Left lung (tissue), 10 donors: ENCODE data around the gene KCNK18. TPM values are rescaled to one million over a fixed set of nuclear protein-coding genes. Genes with fewer than 3 reads are reported as not detected.

Experiments used
- ATAC-seq: fragments of 200-7000 bp; cut with Tn5 transposase; one replicate; pipeline ENCODE4 v1.9.1; 2020; ENCODE audit warnings: moderate library complexity
- DNase-seq, 4 donors: peaks; one replicate each; pipeline ENCODE4 v3.0.0-alpha.2; 2013 to 2020
- H3K27ac ChIP-seq, 2 donors: fragments of 200-600 bp; sonication (generic) in 1 of 2; one replicate each; pipeline versions ENCODE4 v1.5.0 to v1.8.0; 2020 to 2021
- H3K27me3 ChIP-seq, 2 donors: fragments of 200-600 bp; sonication (generic) in 1 of 2; one replicate each; pipeline versions ENCODE4 v1.5.0 to v1.8.0; 2020 to 2021
- H3K36me3 ChIP-seq, 2 donors: fragments of 200-600 bp; sonication (generic) in 1 of 2; one replicate each; pipeline versions ENCODE4 v1.5.0 to v1.8.0; 2020 to 2021
- H3K4me1 ChIP-seq, 2 donors: fragments of 200-600 bp; one replicate each; pipeline ENCODE4 v1.8.0; 2021
- H3K4me3 ChIP-seq, 2 donors: fragments of 200-600 bp; sonication (generic) in 1 of 2; one replicate each; pipeline versions ENCODE4 v1.5.0 to v1.8.0; 2020 to 2021; ENCODE audit warnings: mild to moderate bottlenecking in 1 of 2
- H3K9me3 ChIP-seq, 2 donors: fragments of 200-600 bp; sonication (generic) in 1 of 2; one replicate each; pipeline versions ENCODE4 v1.5.0 to v1.8.0; 2020 to 2021
- intact Hi-C, 2 donors: fragments of 100-400 bp; cut with DNase I; formaldehyde crosslinking; loops; one replicate each; pipeline versions ENCODE4 v1.11.2 to v1.14.2; 2022
- polyA plus RNA-seq, 6 donors: library from polyadenylated mRNA; unstranded; fragments of 120-200 nt; gene quantifications; one replicate each; pipeline ENCODE4 v1.2.1, GENCODE V29; 2013; ENCODE audit not compliant: insufficient read length in 6 of 6
- total RNA-seq, 2 donors: library from RNA; stranded (reverse); fragmentation: NEBNext Ultra II Directional; extraction: Animal tissue kit (Norgen Biotek cat#: 25700); gene quantifications; one replicate each; pipeline ENCODE4 v1.2.1, GENCODE V29; 2021
- TF ChIP-seq, protein P1 (sequence below), 2 donors: fragments of 200-600 bp; sonication (generic) in 1 of 2; IDR thresholded peaks; one replicate each; pipeline versions ENCODE4 v1.5.0 to v1.8.0; 2021; ENCODE audit warnings: antibody characterized with exemption in 2 of 2
- donor health status: DM: no; HTN: yes; CAD: no.
- donor health status: DM: no; HTN: no; CAD: no.

Gene KCNK18
- total and polyA plus RNA-seq, 8 donors: not detected

DNA sequence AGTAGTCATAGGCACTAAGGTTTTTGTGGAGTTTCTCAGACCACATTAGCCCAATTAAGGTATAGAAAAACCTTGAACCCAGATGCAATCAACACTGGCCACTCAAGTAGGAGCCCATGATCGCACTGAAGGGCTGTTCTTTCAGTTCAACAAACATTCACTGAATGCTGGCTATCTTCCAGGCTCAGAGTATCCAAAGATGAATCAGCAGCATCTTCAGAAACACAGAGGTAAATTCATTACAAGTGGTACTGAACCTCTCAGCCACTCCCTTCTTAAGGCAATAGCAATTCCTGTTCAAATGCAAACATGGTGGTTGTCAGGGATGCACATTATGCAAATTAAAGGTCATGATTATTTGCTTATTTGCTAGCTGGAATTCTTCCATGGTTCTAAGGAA, 17.1 kb downstream of the KCNK18 start:
- no peak overlapping the region for H3K27ac ChIP-seq
- DNase-seq: no peak
- TF ChIP-seq, protein P1, sequence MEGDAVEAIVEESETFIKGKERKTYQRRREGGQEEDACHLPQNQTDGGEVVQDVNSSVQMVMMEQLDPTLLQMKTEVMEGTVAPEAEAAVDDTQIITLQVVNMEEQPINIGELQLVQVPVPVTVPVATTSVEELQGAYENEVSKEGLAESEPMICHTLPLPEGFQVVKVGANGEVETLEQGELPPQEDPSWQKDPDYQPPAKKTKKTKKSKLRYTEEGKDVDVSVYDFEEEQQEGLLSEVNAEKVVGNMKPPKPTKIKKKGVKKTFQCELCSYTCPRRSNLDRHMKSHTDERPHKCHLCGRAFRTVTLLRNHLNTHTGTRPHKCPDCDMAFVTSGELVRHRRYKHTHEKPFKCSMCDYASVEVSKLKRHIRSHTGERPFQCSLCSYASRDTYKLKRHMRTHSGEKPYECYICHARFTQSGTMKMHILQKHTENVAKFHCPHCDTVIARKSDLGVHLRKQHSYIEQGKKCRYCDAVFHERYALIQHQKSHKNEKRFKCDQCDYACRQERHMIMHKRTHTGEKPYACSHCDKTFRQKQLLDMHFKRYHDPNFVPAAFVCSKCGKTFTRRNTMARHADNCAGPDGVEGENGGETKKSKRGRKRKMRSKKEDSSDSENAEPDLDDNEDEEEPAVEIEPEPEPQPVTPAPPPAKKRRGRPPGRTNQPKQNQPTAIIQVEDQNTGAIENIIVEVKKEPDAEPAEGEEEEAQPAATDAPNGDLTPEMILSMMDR (IDR thresholded peaks at IDR 0.05): no peak
- H3K4me1 ChIP-seq: peaks cover 10 to 20% of the 10 kb centered on the region in 2 donors
- intact Hi-C loops: no loop called here
- H3K36me3 ChIP-seq: no peaks in the 10 kb centered on the region
- H3K9me3 ChIP-seq: peaks cover 0 to 16% of the 10 kb centered on the region in 2 donors
- ATAC-seq: no peak
- no peak overlapping the region for H3K4me3 ChIP-seq
- peaks cover 13 to 73% of the 10 kb centered on the region in 2 donors for H3K27me3 ChIP-seq

- DNase-seq: no peak
- Histone ChIP-seq H3K4me1 (peaks cover 10 to 20% of the 10 kb centered on the region in 2 donors), H3K4me3 (no peak overlapping the region), H3K36me3 (no peaks in the 10 kb centered on the region), H3K27me3 (peaks cover 13 to 78% of the 10 kb centered on the region in 2 donors), H3K27ac (no peak overlapping the region), H3K9me3 (peaks cover 0 to 16% of the 10 kb centered on the region in 2 donors)
- intact Hi-C loops: no loop called here
- TF ChIP-seq, protein P1 (IDR thresholded peaks at IDR 0.05): no peak
- no peak for ATAC-seq
Observed at GRCh38 chr10:117215079-117215478, 17.8 kb downstream of the KCNK18 start.

- intact Hi-C loops: no loop called here
- Histone ChIP-seq H3K4me3 (no peak overlapping the region), H3K4me1 (peaks cover 10 to 20% of the 10 kb centered on the region in 2 donors), H3K36me3 (no peaks in the 10 kb centered on the region), H3K27me3 (peaks cover 13 to 73% of the 10 kb centered on the region in 2 donors), H3K27ac (no peak overlapping the region), H3K9me3 (peaks cover 0 to 16% of the 10 kb centered on the region in 2 donors)
- TF ChIP-seq, protein P1 (IDR thresholded peaks at IDR 0.05): no peak
- ATAC-seq: no peak
- no peak for DNase-seq
Observed at GRCh38 chr10:117216028-117216427, 18.7 kb downstream of the KCNK18 start.

DNA sequence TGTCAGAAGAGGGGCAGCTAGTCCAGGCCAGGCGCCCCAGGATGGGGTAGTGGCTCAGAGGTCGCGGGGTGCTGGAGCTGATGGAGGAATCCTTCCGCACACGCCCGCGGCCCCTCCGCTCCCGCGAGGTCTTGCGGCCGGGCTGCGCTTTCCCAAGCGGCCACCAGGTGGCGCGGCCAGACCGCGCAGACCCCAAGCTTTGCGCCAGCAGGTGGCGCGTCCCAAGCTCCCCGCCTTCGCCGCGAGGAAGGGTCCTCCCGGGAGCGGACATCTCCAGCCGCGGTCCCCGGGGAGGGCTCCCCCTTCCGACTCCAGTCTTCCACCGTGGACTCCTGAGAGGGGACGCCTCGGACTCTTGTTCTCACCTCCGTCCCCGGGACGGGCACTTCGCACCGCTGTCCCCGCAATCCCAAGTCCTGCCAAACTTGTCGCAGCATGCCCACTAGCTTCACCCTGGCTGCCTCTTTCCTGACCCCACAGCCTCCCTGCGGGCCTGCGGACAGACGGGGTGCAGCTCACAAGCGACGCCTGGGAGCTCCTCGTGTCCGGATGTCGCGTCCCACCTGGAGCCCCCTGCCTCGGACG, 19.4 kb downstream of the KCNK18 start:
- ATAC-seq: peak; percentile 98
- H3K4me1 ChIP-seq: peaks cover 10 to 20% of the 10 kb centered on the region in 2 donors
- TF ChIP-seq, protein P1 (IDR thresholded peaks at IDR 0.05): peak; percentile 99 to 100
- H3K27ac ChIP-seq: no peak overlapping the region
- H3K9me3 ChIP-seq: peaks cover 0 to 9% of the 10 kb centered on the region in 2 donors
- H3K4me3 ChIP-seq: peak overlapping the region; percentile 36 to 47
- DNase-seq: peak; percentile 68 to 96 (median 76)
- peaks cover 13 to 74% of the 10 kb centered on the region in 2 donors for H3K27me3 ChIP-seq
- intact Hi-C loops: no loop called here
- no peaks in the 10 kb centered on the region for H3K36me3 ChIP-seq

DNA sequence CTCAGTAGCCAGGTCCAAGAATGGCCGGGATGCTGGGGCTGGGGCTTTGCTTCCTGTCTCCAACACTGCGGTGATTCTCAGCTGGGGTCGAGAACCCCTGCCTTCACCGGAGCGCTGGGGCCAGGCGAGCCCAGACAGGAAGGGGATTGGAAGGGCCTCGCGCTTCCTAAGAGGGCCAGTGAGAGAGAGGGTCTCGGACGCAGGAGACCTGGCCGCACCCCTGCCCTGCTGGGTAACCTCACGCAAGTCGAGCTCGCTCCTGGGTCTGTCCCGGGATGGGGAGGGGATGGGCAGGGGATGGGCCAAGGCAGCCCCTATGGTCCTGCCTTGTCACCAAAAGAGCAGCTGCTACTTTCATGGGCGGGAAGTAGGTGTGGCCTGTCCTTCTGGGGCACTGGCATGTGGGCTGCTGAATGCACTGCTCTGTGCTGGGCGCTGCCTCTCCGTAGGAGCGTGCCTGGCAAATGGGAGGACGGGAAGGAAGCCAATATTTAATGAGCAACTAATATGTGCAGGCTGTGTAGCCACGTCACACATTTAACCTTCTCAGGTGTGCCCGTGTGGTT, 20.0 kb downstream of the KCNK18 start:
- Histone ChIP-seq H3K9me3 (peaks cover 0 to 4% of the 10 kb centered on the region in 2 donors), H3K4me3 (peak overlapping the region; percentile 36 to 47), H3K27me3 (peaks cover 13 to 80% of the 10 kb centered on the region in 2 donors), H3K36me3 (no peaks in the 10 kb centered on the region), H3K27ac (no peak overlapping the region), H3K4me1 (peaks cover 10 to 20% of the 10 kb centered on the region in 2 donors)
- TF ChIP-seq, protein P1 (IDR thresholded peaks at IDR 0.05): no peak
- ATAC-seq (peak; percentile 66), DNase-seq (peak in 1 of 4 donors; percentile 2)
- intact Hi-C loops: no loop called here
